ENCODE data around the gene FMN2.

DNA sequence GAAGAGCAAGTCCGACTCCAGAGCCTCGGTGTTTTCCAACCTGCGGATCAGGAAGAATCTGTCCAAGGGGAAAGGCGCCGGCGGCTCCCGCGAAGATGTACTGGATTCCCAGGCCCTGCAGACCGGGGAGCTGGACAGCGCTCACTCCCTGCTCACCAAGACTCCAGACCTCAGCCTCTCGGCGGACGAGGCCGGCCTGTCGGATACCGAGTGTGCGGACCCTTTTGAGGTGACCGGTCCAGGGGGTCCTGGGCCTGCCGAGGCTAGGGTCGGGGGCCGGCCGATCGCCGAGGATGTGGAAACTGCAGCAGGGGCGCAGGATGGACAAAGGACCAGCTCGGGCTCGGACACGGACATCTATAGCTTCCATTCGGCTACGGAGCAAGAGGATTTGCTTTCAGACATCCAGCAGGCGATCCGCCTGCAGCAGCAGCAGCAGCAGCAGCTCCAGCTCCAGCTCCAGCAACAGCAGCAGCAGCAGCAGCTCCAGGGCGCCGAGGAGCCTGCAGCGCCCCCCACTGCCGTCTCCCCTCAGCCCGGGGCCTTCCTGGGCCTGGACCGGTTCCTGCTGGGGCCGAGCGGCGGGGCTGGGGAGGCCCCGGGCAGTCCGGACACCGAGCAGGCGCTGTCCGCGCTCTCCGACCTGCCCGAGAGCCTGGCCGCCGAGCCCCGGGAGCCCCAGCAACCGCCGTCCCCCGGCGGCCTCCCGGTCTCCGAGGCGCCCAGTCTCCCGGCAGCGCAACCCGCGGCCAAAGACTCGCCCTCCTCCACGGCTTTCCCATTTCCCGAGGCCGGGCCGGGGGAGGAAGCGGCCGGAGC lies 827 bp downstream of the FMN2 start:
- TF ChIP-seq CTCF (tag by site-specific recombination; IDR thresholded peaks at IDR 0.05) (peak; percentile 77), ZNF558 (tag by site-specific recombination; IDR thresholded peaks at IDR 0.05) (no peak), ZNF561 (tag by site-specific recombination; IDR thresholded peaks at IDR 0.05; ENCODE audit: borderline replicate concordance) (peak; percentile 82; the same call in 1 of the 2 replicates), PBX3 (CRISPR knock-in tag; IDR thresholded peaks at IDR 0.05) (no peak), ZNF596 (tag by site-specific recombination; IDR thresholded peaks at IDR 0.05) (no peak), MYNN (tag by site-specific recombination; IDR thresholded peaks at IDR 0.05; ENCODE audit: borderline replicate concordance) (no peak), GLI2 (tag by site-specific recombination; IDR thresholded peaks at IDR 0.05; ENCODE audit: borderline replicate concordance, low read depth) (no peak), ZNF776 (tag by site-specific recombination; IDR thresholded peaks at IDR 0.05; ENCODE audit: borderline replicate concordance) (no peak), ZNF274 (IDR thresholded peaks at IDR 0.05; ENCODE audit: low read length) (no peak), ZNF274 (tag by site-specific recombination; IDR thresholded peaks at IDR 0.05; ENCODE audit: borderline replicate concordance) (no peak), REST (tag by site-specific recombination; IDR thresholded peaks at IDR 0.05) (peak; percentile 99)
- TF ChIP-seq, protein P1, sequence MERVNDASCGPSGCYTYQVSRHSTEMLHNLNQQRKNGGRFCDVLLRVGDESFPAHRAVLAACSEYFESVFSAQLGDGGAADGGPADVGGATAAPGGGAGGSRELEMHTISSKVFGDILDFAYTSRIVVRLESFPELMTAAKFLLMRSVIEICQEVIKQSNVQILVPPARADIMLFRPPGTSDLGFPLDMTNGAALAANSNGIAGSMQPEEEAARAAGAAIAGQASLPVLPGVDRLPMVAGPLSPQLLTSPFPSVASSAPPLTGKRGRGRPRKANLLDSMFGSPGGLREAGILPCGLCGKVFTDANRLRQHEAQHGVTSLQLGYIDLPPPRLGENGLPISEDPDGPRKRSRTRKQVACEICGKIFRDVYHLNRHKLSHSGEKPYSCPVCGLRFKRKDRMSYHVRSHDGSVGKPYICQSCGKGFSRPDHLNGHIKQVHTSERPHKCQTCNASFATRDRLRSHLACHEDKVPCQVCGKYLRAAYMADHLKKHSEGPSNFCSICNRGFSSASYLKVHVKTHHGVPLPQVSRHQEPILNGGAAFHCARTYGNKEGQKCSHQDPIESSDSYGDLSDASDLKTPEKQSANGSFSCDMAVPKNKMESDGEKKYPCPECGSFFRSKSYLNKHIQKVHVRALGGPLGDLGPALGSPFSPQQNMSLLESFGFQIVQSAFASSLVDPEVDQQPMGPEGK (tag by site-specific recombination; IDR thresholded peaks at IDR 0.05): no peak
